A549 treated with Mapracorat at 1 μM for 4 hours (cell line): Measurements from ENCODE around the gene HPX. TPM values are rescaled to one million over a fixed set of nuclear protein-coding genes. Genes with fewer than 3 reads are reported as not detected.

Source experiments
- total RNA-seq: library from RNA; stranded (reverse); fragments of 200-300 nt; extraction: Qiagen RNA extraction; gene quantifications from 5 replicates; pipeline ENCODE4 v1.2.3, GENCODE V29; 2022

HPX gene, protein sequence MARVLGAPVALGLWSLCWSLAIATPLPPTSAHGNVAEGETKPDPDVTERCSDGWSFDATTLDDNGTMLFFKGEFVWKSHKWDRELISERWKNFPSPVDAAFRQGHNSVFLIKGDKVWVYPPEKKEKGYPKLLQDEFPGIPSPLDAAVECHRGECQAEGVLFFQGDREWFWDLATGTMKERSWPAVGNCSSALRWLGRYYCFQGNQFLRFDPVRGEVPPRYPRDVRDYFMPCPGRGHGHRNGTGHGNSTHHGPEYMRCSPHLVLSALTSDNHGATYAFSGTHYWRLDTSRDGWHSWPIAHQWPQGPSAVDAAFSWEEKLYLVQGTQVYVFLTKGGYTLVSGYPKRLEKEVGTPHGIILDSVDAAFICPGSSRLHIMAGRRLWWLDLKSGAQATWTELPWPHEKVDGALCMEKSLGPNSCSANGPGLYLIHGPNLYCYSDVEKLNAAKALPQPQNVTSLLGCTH
- total RNA-seq: 0.27 to 0.75 TPM (median 0.59 TPM) in 5 replicates

DNA sequence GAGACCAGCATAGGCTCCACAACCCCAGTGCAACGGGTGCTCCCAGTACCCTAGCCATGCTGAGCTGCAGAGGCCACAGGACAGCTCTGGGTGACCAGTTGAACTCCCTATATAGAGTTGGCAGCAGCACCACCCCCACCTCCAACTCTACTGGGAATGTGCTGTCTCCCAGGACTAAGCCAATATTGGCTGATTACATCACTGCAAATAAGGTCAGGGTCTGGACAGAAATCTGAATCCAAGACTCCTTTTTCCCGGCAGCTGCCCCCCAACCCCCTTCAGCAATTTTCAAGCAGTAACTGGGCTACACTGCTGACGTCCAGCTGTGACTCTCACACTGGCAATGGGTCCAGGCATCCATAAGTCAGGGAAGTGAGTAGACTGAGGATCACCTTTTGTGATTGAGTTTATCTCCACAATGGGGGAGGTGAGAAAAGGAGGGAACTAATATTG lies at the start of gene HPX:
TSS of gene HPX (minus strand) at position 82 of the 453 bp plus-strand sequence. CDS start at position 58, 24 bp downstream.

DNA sequence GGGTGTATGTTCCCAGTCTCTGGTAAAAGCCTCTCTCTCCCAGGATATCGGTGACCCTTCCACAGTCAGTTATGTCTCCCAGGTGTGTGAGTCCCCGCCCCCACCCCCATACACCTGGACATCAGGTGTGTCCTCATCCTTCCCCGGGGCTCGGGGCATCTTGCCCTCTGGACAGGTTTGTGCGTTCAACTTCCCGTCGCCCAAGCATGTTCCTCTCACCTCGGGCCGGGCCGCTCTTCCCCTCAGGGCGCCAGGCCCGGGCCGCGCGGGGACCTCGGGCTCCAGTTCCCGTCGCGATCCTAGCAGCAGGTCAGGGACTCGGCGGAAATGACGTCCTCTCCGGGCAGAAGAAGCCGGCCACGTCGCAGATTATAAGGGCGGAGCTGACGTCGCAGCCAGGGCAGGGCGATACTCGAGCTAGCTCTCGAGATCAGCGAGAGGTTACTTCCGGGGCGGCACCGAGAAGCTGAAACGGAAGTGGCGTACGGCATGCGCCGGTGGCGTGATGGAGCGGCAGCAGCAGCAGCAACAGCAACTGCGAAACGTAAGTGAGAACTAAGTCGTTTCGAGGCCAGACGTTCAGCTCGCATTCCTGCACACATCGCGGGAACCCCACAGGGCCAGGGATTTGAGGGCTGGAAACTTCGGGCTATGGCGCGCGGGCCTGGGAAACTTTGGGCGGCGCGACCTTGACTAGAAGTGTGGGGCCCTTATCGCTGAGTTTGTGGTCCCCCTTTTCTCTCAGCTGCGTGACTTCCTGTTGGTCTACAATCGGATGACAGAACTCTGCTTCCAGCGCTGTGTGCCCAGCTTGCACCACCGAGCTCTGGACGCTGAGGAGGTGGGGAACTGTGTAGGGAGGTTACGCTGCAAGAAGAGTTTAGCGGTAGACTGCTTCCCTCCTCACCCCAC lies 40.5 kb upstream of the HPX start, which contains the start of the genes ARFIP2 and TIMM10B:
TSS of gene ARFIP2 (minus strand) at position 320 of the 912 bp plus-strand sequence. CDS start 910 bp downstream, outside the sequence.
TSS of gene TIMM10B (plus strand) at position 490 of the 912 bp plus-strand sequence. CDS start at position 506, 16 bp downstream.

DNA sequence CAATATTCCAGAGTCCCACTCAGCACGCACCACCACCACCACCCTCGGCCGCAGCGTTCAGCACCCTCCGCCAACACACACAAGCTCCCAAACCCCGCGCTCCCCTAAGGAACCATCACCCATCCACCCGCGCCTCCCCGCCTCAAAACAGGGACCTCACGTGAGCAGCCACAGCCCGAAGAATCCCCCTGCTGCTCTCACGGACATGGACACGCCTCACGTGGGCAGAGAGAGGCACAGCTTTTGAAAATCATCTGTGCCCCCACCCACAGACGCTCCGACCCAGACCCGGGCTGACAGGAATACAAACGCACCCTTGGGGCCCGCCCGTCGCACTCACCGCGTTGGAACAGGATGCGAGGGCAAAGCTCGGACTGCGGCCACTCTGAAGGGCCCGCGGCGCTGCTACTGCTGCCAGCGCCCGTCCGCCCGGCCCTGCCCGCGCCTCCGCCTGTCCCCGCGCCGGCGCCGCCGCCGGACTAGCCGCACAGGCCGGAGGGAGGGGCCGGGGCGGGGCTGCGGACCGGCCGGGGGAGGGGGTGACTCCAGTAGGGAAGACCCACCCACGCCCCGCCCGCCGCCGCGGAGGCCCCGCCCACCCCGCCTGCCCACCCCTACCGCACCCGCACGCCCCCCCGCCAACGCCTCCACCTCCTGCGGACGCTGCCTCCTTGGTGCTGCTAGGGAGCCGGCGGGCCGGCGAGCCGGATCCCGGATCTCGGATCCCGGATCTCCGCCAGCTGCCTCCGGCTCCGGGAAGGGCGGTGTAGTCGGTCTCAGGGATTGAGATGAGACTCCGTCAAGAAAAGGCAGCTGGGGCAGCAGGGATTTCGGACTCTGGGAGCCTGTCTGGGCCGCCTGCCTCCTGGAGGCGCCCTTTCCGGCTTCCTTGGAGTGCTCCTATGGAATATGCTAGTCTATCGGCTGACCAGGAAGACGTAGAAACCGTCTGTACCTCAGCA lies 32.9 kb upstream of the HPX start, which contains the start of gene TRIM3:
TSS of gene TRIM3 (minus strand) at position 491 of the 962 bp plus-strand sequence. CDS start 8,246 bp downstream, outside the sequence.

DNA sequence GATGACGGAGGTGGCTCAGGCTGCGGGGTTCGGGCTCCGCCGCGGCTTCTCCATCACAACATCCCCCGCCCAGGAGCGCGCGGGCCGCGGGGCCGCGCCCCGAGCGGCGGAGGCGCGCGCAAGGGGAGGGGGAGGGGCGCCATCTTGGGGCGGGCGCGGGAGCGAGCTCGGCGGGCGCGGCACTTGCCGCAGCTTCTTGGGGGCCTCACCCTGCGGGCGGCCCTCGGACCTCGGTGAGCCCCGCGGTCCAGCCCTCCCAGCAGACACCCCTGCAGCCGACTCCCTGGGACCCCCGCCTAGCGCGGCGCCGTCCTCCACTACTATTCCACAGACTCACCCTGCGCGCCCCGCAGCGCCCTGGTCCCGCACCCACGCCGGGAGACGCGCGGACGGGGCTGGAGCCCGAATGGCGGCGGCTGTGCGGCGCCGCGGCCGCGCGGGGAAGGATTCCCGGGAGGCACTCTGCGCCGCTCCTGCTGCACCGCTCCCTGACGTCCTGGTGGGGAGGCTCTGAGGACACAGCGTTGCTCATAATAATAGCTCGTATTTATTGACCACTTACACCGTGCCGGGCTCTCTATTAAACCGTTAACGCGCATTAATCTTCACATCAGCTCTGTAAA lies 21.7 kb downstream of the HPX start, which contains the start of gene APBB1:
TSS of gene APBB1 (minus strand) at position 86 of the 623 bp plus-strand sequence. CDS start 7,747 bp downstream, outside the sequence.

DNA sequence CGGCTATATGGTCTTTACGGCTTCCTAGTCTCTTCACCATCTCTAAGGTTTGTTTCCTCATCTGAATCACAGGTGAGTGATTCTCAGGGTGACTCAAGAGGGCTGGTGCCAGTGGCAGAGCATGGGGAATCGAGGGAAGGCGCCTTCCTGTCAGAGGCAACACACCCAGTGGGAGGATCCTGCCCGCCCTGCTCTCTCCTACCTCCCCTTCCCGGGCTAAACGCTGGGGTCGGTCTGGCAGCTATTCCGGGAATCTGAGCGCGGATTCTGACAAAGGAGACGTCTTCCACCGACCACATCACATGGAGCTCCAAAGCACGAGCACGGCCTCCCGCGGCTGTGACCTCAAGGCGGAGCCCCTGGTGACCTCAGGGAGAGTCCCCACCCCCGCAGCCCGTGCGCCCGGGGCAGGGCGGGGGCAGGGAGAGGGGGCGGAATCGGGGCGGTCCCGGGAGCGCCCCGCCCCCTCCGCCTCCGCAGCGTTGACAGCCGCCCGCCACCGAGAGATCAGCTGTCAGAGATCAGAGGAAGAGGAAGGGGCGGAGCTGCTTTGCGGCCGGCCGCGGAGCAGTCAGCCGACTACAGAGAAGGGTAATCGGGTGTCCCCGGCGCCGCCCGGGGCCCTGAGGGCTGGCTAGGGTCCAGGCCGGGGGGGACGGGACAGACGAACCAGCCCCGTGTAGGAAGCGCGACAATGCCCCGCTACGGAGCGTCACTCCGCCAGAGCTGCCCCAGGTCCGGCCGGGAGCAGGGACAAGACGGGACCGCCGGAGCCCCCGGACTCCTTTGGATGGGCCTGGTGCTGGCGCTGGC lies 50.7 kb downstream of the HPX start, which contains the start of gene SMPD1:
TSS of gene SMPD1 (plus strand) at position 570 of the 813 bp plus-strand sequence. CDS start at position 695, 125 bp downstream.

Other genes with a start within 250 kb of the HPX start
- not detected in 5 replicates for gene OR52W1, start 241.8 kb downstream of the HPX start, total RNA-seq
- not detected in 5 replicates for gene C11orf42, start 235.4 kb downstream of the HPX start, total RNA-seq
- gene FHIP1B, start 206.4 kb downstream of the HPX start, total RNA-seq: 11.9 to 18.8 TPM (median 17.6 TPM) in 5 replicates
- gene CNGA4, start 201.9 kb downstream of the HPX start, total RNA-seq: 0.11 TPM in 1 of 5 replicates, not detected in the others
- not detected in 5 replicates for gene CCKBR, start 181.1 kb downstream of the HPX start, total RNA-seq
- 25.3 to 34.4 TPM (median 28.6 TPM) in 5 replicates for gene CAVIN3, start 120.5 kb downstream of the HPX start, total RNA-seq
- gene SMPD1, start 50.5 kb downstream of the HPX start, total RNA-seq: 9.3 to 11.4 TPM (median 10.9 TPM) in 5 replicates
- gene APBB1, start 21.9 kb downstream of the HPX start, total RNA-seq: 18.0 to 19.7 TPM (median 18.6 TPM) in 5 replicates
- gene TRIM3, start 33.0 kb upstream of the HPX start, total RNA-seq: 13.8 to 22.2 TPM (median 20.0 TPM) in 5 replicates
- gene ARFIP2, start 40.3 kb upstream of the HPX start, total RNA-seq: 52.0 to 56.2 TPM (median 52.8 TPM) in 5 replicates
- 24.5 to 32.9 TPM (median 31.0 TPM) in 5 replicates for gene TIMM10B, start 40.5 kb upstream of the HPX start, total RNA-seq
- gene DNHD1, start 56.3 kb upstream of the HPX start, total RNA-seq: 2.2 to 4.1 TPM (median 3.3 TPM) in 5 replicates
- gene RRP8, start 162.6 kb upstream of the HPX start, total RNA-seq: 28.7 to 36.9 TPM (median 31.5 TPM) in 5 replicates
- 106 to 120 TPM (median 115 TPM) in 5 replicates for gene ILK, start 162.8 kb upstream of the HPX start, total RNA-seq
- 205 to 228 TPM (median 219 TPM) in 5 replicates for gene TAF10, start 171.2 kb upstream of the HPX start, total RNA-seq
- 40.1 to 48.0 TPM (median 45.5 TPM) in 5 replicates for gene TPP1, start 178.4 kb upstream of the HPX start, total RNA-seq
- gene DCHS1, start 214.8 kb upstream of the HPX start, total RNA-seq: 0.06 to 0.12 TPM (median 0.10 TPM) in 5 replicates
- gene MRPL17, start 242.4 kb upstream of the HPX start, total RNA-seq: 86.2 to 114 TPM (median 99.7 TPM) in 5 replicates